HepG2 (cell line): ENCODE data around the gene TK2. TPM values are rescaled to one million over a fixed set of nuclear protein-coding genes. Genes with fewer than 3 reads are reported as not detected.
A peak's percentile ranks its signal among the peaks of the same experiment; 100 is the strongest.

Source experiments
- DNMT1 ChIP-seq: sonication (generic); formaldehyde crosslinking; IDR thresholded peaks from 2 replicates; pipeline ENCODE4 v1.5.1; 2020; ENCODE audit warnings: mild to moderate bottlenecking, missing genetic modification reagents
- DZIP1 ChIP-seq: sonication (generic); formaldehyde crosslinking; IDR thresholded peaks from 2 replicates; pipeline ENCODE4 v1.5.0; 2020; ENCODE audit warnings: mild to moderate bottlenecking, missing genetic modification reagents
- HDAC2 ChIP-seq: sonication (generic); formaldehyde crosslinking; IDR thresholded peaks from 2 replicates; pipeline ENCODE4 v1.4.0; 2020; ENCODE audit warnings: missing genetic modification reagents
- IKZF4 ChIP-seq: sonication (generic); formaldehyde crosslinking; IDR thresholded peaks from 2 replicates; pipeline ENCODE4 v1.5.1; 2020; ENCODE audit warnings: borderline replicate concordance, mild to moderate bottlenecking, low read depth, missing genetic modification reagents; ENCODE audit errors: not compliant biosample characterization
- KMT2B ChIP-seq: IDR thresholded peaks from 2 replicates; pipeline ENCODE4 v1.6.1; 2016; ENCODE audit warnings: missing genetic modification reagents, missing compliant biosample characterization
- MEIS2 ChIP-seq: sonication (generic); formaldehyde crosslinking; IDR thresholded peaks from 2 replicates; pipeline ENCODE4 v1.9.0; 2021; ENCODE audit warnings: mild to moderate bottlenecking, missing genetic modification reagents
- PHF8 ChIP-seq: sonication (generic); formaldehyde crosslinking; IDR thresholded peaks from 2 replicates; pipeline ENCODE4 v1.5.0; 2020; ENCODE audit warnings: missing genetic modification reagents
- SMAD3 ChIP-seq: sonication (generic); formaldehyde crosslinking; IDR thresholded peaks from 2 replicates; pipeline ENCODE4 v1.4.0; 2020; ENCODE audit warnings: missing genetic modification reagents
- SMARCC2 ChIP-seq: fragments of 450-650 bp; IDR thresholded peaks from 2 replicates; pipeline ENCODE4 v1.6.1; 2017; ENCODE audit warnings: antibody characterized with exemption, mild to moderate bottlenecking
- SOX5 ChIP-seq: IDR thresholded peaks from 2 replicates; pipeline ENCODE4 v1.6.1; 2016; ENCODE audit warnings: borderline replicate concordance
- TAF1 ChIP-seq: sonication (generic); formaldehyde crosslinking; IDR thresholded peaks from 2 replicates; pipeline ENCODE4 v1.4.0; 2020; ENCODE audit warnings: missing genetic modification reagents
- TBX3 ChIP-seq: fragments of 450-650 bp; IDR thresholded peaks from 2 replicates; pipeline ENCODE4 v1.6.1; 2017; ENCODE audit warnings: antibody characterized with exemption, mild to moderate bottlenecking, inconsistent platforms, borderline replicate concordance
- ZBTB21 ChIP-seq: sonication (generic); formaldehyde crosslinking; IDR thresholded peaks from 2 replicates; pipeline ENCODE4 v1.4.0; 2020; ENCODE audit warnings: missing genetic modification reagents
- ZFP36L1 ChIP-seq: sonication (generic); formaldehyde crosslinking; IDR thresholded peaks from 2 replicates; pipeline ENCODE4 v1.8.0; 2022; ENCODE audit warnings: mild to moderate bottlenecking, missing genetic modification reagents, moderate library complexity
- ZNF24 ChIP-seq: fragments of 450-650 bp; IDR thresholded peaks from 2 replicates; pipeline ENCODE4 v1.6.1; 2017; ENCODE audit warnings: antibody characterized with exemption, mild to moderate bottlenecking
- ZNF407 ChIP-seq: sonication (generic); formaldehyde crosslinking; IDR thresholded peaks from one replicate; pipeline ENCODE4 v1.5.1; 2020; ENCODE audit warnings: mild to moderate bottlenecking, missing genetic modification reagents; ENCODE audit errors: not compliant biosample characterization
- ZNF44 ChIP-seq: sonication (generic); formaldehyde crosslinking; IDR thresholded peaks from 2 replicates; pipeline ENCODE4 v1.5.1; 2020; ENCODE audit warnings: mild to moderate bottlenecking, missing genetic modification reagents
- ZNF570 ChIP-seq: sonication (generic); formaldehyde crosslinking; IDR thresholded peaks from 2 replicates; pipeline ENCODE4 v1.4.0; 2020; ENCODE audit warnings: mild to moderate bottlenecking, missing genetic modification reagents, borderline replicate concordance
- ZNF678 ChIP-seq: sonication (generic); formaldehyde crosslinking; IDR thresholded peaks from 2 replicates; pipeline ENCODE4 v1.4.0; 2020; ENCODE audit warnings: mild to moderate bottlenecking, missing genetic modification reagents
- ZNF724P ChIP-seq: sonication (generic); formaldehyde crosslinking; IDR thresholded peaks from 2 replicates; pipeline ENCODE4 v1.8.0; 2022; ENCODE audit warnings: missing genetic modification reagents, borderline replicate concordance
- polyA plus RNA-seq, 8 experiments: library from polyadenylated mRNA; depleted of rRNA in 3 of 8; stranded (reverse) in 7 of 8; unstranded in 1 of 8; fragments of >200 nt; fragmentation: Illumina TruSeq in 4 of 8; extraction: Trizol in 4 of 8; gene quantifications; 2 replicates each; pipeline versions ENCODE4 v1.2.1 to v1.2.3, GENCODE V29; 2011 to 2016; ENCODE audit warnings: low read depth in 4 of 8, missing spikeins in 1 of 8, mixed read lengths in 1 of 8; ENCODE audit not compliant: insufficient read depth in 1 of 8
- total RNA-seq, 5 experiments: library from RNA; depleted of rRNA; stranded (reverse); fragments of >200 nt; fragmentation: Illumina TruSeq; extraction: Trizol; gene quantifications; 2 replicates each; pipeline ENCODE4 v1.2.3, GENCODE V29; 2016; ENCODE audit warnings: low read depth in 1 of 5

Gene TK2
- total and polyA plus RNA-seq, 2 of the 13 experiments (the other 11 are each of a cell fraction or from before 2014, with no cell fraction given), result 18.7 to 21.0 TPM

- peak; percentile 100 for TF ChIP-seq DZIP1 (CRISPR knock-in tag)
- TF ChIP-seq HDAC2, result peak; percentile 78
- TF ChIP-seq ZNF724P, result peak; percentile 99
- TF ChIP-seq DNMT1 (CRISPR knock-in tag), result peak; percentile 97
- peak; percentile 99 for TF ChIP-seq ZNF678
- TF ChIP-seq TBX3, result peak; percentile 83; the same call in 1 of the 2 replicates
- TF ChIP-seq ZNF44 (CRISPR knock-in tag), result peak; percentile 100
- peak; percentile 96 for TF ChIP-seq KMT2B (CRISPR knock-in tag)
- peak; percentile 58; the same call in 1 of the 2 replicates for TF ChIP-seq SOX5 (CRISPR knock-in tag)
- peak; percentile 100 for TF ChIP-seq IKZF4 (CRISPR knock-in tag)
- peak; percentile 97 for TF ChIP-seq PHF8
- TF ChIP-seq ZFP36L1 (CRISPR knock-in tag), result peak; percentile 48
- peak; percentile 99 for TF ChIP-seq ZNF570 (CRISPR knock-in tag)
- TF ChIP-seq SMARCC2, result no peak
- TF ChIP-seq SMAD3 (CRISPR knock-in tag), result no peak; the same call in none of the 2 replicates
- peak; percentile 99 for TF ChIP-seq ZNF407 (CRISPR knock-in tag)
- peak; percentile 98 for TF ChIP-seq TAF1 (CRISPR knock-in tag)
- TF ChIP-seq ZBTB21 (CRISPR knock-in tag), result 0 out of 2 replicates have a peak, but pooled peaks have one; percentile 42
- no peak for TF ChIP-seq ZNF24
- TF ChIP-seq MEIS2 (CRISPR knock-in tag), result peak; percentile 94
Measured at GRCh38 chr16:66552286-66553177, 2.6 kb upstream of the TK2 start, which contains the start of gene CKLF (continued).
